Measurements from ENCODE around the gene BORCS6.

The BORCS6 gene

GRCh38 chr17:8231701-8232100 is 41.7 kb upstream of the BORCS6 start:
- TF ChIP-seq SIN3A (IDR thresholded peaks at IDR 0.05; ENCODE audit: borderline replicate concordance, insufficient read depth, low read length) = no peak
- TF ChIP-seq, protein P1, sequence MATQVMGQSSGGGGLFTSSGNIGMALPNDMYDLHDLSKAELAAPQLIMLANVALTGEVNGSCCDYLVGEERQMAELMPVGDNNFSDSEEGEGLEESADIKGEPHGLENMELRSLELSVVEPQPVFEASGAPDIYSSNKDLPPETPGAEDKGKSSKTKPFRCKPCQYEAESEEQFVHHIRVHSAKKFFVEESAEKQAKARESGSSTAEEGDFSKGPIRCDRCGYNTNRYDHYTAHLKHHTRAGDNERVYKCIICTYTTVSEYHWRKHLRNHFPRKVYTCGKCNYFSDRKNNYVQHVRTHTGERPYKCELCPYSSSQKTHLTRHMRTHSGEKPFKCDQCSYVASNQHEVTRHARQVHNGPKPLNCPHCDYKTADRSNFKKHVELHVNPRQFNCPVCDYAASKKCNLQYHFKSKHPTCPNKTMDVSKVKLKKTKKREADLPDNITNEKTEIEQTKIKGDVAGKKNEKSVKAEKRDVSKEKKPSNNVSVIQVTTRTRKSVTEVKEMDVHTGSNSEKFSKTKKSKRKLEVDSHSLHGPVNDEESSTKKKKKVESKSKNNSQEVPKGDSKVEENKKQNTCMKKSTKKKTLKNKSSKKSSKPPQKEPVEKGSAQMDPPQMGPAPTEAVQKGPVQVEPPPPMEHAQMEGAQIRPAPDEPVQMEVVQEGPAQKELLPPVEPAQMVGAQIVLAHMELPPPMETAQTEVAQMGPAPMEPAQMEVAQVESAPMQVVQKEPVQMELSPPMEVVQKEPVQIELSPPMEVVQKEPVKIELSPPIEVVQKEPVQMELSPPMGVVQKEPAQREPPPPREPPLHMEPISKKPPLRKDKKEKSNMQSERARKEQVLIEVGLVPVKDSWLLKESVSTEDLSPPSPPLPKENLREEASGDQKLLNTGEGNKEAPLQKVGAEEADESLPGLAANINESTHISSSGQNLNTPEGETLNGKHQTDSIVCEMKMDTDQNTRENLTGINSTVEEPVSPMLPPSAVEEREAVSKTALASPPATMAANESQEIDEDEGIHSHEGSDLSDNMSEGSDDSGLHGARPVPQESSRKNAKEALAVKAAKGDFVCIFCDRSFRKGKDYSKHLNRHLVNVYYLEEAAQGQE (IDR thresholded peaks at IDR 0.05; ENCODE audit: insufficient read depth in 1 of 2, low read depth in 2 of 2, low read length in 2 of 2) = no peak
- no peak for TF ChIP-seq POLR2AphosphoS5 (IDR thresholded peaks at IDR 0.05; ENCODE audit: low read depth, low read length)
- no peak for TF ChIP-seq FOXP2 (optimal IDR thresholded peaks at IDR 0.05; ENCODE audit: borderline replicate concordance, extremely low read depth, extremely low read length, insufficient read depth)
- no peak for TF ChIP-seq TAF1 (IDR thresholded peaks at IDR 0.05; ENCODE audit: borderline replicate concordance, insufficient read depth, low read length)

DNA sequence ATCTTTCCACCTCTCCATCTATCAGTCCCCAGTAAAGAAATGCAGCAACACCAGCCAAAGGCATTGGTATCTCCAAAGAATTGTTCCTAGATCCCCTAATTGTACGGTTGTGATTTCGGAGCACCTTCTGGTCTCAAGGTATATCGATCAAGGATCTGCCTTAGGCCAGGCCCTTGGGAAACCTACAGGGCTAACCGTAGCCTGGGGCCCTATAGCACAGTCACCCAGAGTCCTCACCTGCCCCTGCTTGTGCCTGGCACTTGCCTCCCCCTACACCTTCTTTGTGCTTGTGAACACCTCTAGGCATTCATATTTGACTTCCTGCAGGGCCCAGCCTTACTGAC is 37.2 kb upstream of the BORCS6 start:
- TF ChIP-seq SIN3A (IDR thresholded peaks at IDR 0.05; ENCODE audit: borderline replicate concordance, insufficient read depth, low read length) = no peak
- TF ChIP-seq, protein P1 (IDR thresholded peaks at IDR 0.05; ENCODE audit: insufficient read depth in 1 of 2, low read depth in 2 of 2, low read length in 2 of 2) = no peak
- TF ChIP-seq TAF1 (IDR thresholded peaks at IDR 0.05; ENCODE audit: borderline replicate concordance, insufficient read depth, low read length) = no peak
- TF ChIP-seq FOXP2 (optimal IDR thresholded peaks at IDR 0.05; ENCODE audit: borderline replicate concordance, extremely low read depth, extremely low read length, insufficient read depth) = no peak
- TF ChIP-seq POLR2AphosphoS5 (IDR thresholded peaks at IDR 0.05; ENCODE audit: low read depth, low read length) = no peak

DNA sequence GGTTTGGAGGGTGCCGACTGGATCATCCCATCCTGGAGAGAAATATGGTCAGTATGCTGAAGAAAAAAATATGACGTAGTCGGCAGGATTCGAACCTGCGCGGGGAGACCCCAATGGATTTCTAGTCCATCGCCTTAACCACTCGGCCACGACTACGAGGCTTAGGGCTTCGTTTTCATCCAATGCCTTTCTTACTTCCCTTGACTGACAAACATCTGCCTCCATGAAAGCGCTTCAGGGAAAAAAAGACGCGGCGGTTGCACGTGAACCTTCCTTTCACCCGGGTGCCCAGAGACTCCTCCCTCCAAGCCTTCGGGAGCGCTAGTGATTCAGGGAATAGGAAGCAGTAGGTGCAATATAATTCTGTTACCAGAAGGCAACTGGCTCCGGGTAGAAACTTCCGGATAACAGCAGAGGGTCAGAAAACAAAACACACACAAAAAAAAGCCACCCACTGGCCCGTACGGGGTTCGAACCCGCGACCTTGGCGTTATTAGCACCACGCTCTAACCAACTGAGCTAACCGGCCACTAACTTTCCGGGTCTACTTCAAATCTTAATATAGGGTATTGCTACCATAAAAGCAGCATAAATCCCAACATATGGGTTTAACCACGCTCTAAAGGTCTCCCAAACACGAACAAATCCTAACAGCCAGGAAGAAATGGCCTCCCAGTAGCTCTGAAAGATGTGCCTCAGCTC is 36.7 kb upstream of the BORCS6 start:
- TF ChIP-seq, protein P1 (IDR thresholded peaks at IDR 0.05; ENCODE audit: insufficient read depth in 1 of 2, low read depth in 2 of 2, low read length in 2 of 2) = peak; percentile 5 to 37; a peak in 1 of 4 replicates
- TF ChIP-seq TAF1 (IDR thresholded peaks at IDR 0.05; ENCODE audit: borderline replicate concordance, insufficient read depth, low read length) (peak; percentile 34; the same call in 1 of the 2 replicates), FOXP2 (optimal IDR thresholded peaks at IDR 0.05; ENCODE audit: borderline replicate concordance, extremely low read depth, extremely low read length, insufficient read depth) (no peak), SIN3A (IDR thresholded peaks at IDR 0.05; ENCODE audit: borderline replicate concordance, insufficient read depth, low read length) (0 out of 2 replicates have a peak, but pooled peaks have one; percentile 57), POLR2AphosphoS5 (IDR thresholded peaks at IDR 0.05; ENCODE audit: low read depth, low read length) (peak; percentile 94)

- TF ChIP-seq SIN3A (IDR thresholded peaks at IDR 0.05; ENCODE audit: borderline replicate concordance, insufficient read depth, low read length) = no peak
- peak; percentile 8; the same call in 1 of the 2 replicates for TF ChIP-seq POLR2AphosphoS5 (IDR thresholded peaks at IDR 0.05; ENCODE audit: low read depth, low read length)
These were observed 36.0 kb upstream of the BORCS6 start for GRCh38 chr17:8225813-8226535.

- TF ChIP-seq FOXP2 (optimal IDR thresholded peaks at IDR 0.05; ENCODE audit: borderline replicate concordance, extremely low read depth, extremely low read length, insufficient read depth) (no peak), SIN3A (IDR thresholded peaks at IDR 0.05; ENCODE audit: borderline replicate concordance, insufficient read depth, low read length) (no peak), TAF1 (IDR thresholded peaks at IDR 0.05; ENCODE audit: borderline replicate concordance, insufficient read depth, low read length) (no peak), POLR2AphosphoS5 (IDR thresholded peaks at IDR 0.05; ENCODE audit: low read depth, low read length) (no peak)
- TF ChIP-seq, protein P1 (IDR thresholded peaks at IDR 0.05; ENCODE audit: insufficient read depth in 1 of 2, low read depth in 2 of 2, low read length in 2 of 2) = no peak
These were observed 35.2 kb upstream of the BORCS6 start for GRCh38 chr17:8224891-8225812.

Measured in PFSK-1 (cell line).